Measurements from ENCODE around the gene GLI3.

DNA sequence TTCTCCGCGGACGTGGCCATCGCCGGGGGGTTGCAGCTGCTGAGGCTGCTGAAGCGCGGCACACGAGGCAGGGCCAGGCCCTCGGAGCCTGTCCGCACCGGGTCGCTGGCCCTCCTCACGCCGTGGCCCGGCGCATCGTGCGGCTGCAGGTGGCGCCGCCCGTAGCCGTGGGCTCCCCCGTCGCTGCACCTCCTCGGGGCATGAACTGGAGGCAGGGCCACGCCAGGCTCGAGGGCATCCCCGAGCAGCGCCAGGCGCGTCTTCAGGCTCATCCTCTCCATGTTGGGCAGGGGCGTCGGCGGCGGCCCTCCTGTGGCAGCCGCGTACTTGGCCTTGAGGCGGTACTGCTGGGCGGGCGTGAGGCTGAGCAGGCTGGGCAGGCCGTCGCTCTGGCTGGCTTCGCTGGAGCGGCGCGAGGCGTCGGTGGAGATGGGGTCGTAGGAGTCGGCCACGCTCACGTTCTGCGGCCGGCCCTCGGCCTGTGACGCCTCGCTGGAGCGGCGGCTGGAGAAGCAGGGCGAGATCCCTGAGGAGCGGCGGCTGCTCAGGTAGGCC is 271.0 kb downstream of the GLI3 start:
- no peak for TF ChIP-seq EZH2 (IDR thresholded peaks at IDR 0.05; ENCODE audit: insufficient read depth, low read length)
- TF ChIP-seq, protein P1, sequence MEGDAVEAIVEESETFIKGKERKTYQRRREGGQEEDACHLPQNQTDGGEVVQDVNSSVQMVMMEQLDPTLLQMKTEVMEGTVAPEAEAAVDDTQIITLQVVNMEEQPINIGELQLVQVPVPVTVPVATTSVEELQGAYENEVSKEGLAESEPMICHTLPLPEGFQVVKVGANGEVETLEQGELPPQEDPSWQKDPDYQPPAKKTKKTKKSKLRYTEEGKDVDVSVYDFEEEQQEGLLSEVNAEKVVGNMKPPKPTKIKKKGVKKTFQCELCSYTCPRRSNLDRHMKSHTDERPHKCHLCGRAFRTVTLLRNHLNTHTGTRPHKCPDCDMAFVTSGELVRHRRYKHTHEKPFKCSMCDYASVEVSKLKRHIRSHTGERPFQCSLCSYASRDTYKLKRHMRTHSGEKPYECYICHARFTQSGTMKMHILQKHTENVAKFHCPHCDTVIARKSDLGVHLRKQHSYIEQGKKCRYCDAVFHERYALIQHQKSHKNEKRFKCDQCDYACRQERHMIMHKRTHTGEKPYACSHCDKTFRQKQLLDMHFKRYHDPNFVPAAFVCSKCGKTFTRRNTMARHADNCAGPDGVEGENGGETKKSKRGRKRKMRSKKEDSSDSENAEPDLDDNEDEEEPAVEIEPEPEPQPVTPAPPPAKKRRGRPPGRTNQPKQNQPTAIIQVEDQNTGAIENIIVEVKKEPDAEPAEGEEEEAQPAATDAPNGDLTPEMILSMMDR (IDR thresholded peaks at IDR 0.05; ENCODE audit: insufficient read depth, low read depth, low read length) = no peak
